T-cell (primary cell): Measurements from ENCODE around the gene MAZ. TPM values are rescaled to one million over a fixed set of nuclear protein-coding genes. Genes with fewer than 3 reads are reported as not detected.
A peak's percentile ranks its signal among the peaks of the same experiment; 100 is the strongest.

Experiments used
- ATAC-seq, 4 experiments: fragments of 200-7000 bp in 3 of 4; fragments of 150-1000 bp in 1 of 4; cut with Tn5 transposase; replicated peaks in 1 of 4; 1 replicate in 3 of 4; 2 replicates in 1 of 4; pipeline ENCODE4 v1.10.0; 2021; ENCODE audit warnings: moderate library complexity in 3 of 4, mild to moderate bottlenecking in 2 of 4, moderate number of reproducible peaks in 1 of 4
- CTCF ChIA-PET, 2 donors: fragments of 300-600 bp; sonication (Branson Sonifier 250); formaldehyde crosslinking; loops; one replicate each; lab custom pipeline; 2022; ENCODE audit warnings: antibody characterized with exemption in 2 of 2; lab: Charles Lee
- POLR2A ChIA-PET, 2 donors: fragments of 300-600 bp; sonication (Branson Sonifier 250); formaldehyde crosslinking; loops; one replicate each; lab custom pipeline; 2022; ENCODE audit warnings: antibody characterized with exemption in 2 of 2; lab: Charles Lee
- DNase-seq, 35 experiments: peaks; one replicate each; pipeline versions ENCODE4 v3.0.0 to v3.0.0-alpha.2; 2013 to 2023
- H3K27ac ChIP-seq: one replicate; pipeline ENCODE4 v1.5.1; 2013; ENCODE audit warnings: low read length
- H3K27me3 ChIP-seq, 2 experiments: replicated peaks in 1 of 2; 1 replicate in 1 of 2; 2 replicates in 1 of 2; pipeline versions ENCODE4 v1.6.1 to v1.7.0; 2013; ENCODE audit warnings: low read length in 1 of 2, mixed read lengths in 1 of 2; ENCODE audit not compliant: control insufficient read depth in 2 of 2, insufficient read depth in 2 of 2; ENCODE audit errors: extremely low read depth in 1 of 2
- H3K36me3 ChIP-seq, 2 donors: 1 replicate in 1 of 2; 2 replicates in 1 of 2; pipeline versions ENCODE4 v1.6.1 to v1.7.0; 2013; ENCODE audit warnings: low read length in 1 of 2; ENCODE audit not compliant: control insufficient read depth in 2 of 2, insufficient read depth in 1 of 2; ENCODE audit errors: extremely low read depth in 1 of 2
- H3K4me1 ChIP-seq, 2 experiments: 1 replicate in 1 of 2; 2 replicates in 1 of 2; pipeline versions ENCODE4 v1.6.1 to v1.7.0; 2013; ENCODE audit warnings: low read length in 2 of 2, mixed read lengths in 1 of 2; ENCODE audit not compliant: insufficient read depth in 2 of 2, control insufficient read depth in 1 of 2; ENCODE audit errors: extremely low read depth in 1 of 2
- H3K4me3 ChIP-seq, 2 donors: 1 replicate in 1 of 2; 2 replicates in 1 of 2; pipeline versions ENCODE4 v1.5.1 to v1.7.0; 2013; ENCODE audit warnings: mild to moderate bottlenecking in 2 of 2, low read length in 1 of 2, moderate library complexity in 1 of 2; ENCODE audit not compliant: control insufficient read depth in 1 of 2; ENCODE audit errors: extremely low read depth in 1 of 2
- H3K9me3 ChIP-seq: 2 replicates; pipeline ENCODE4 v1.7.0; 2013
- H3K27ac Mint-ChIP-seq, 2 donors: one replicate each; pipeline ENCODE4 v1.8.0; 2020 to 2021; ENCODE audit warnings: mild to moderate bottlenecking in 2 of 2, mixed read lengths in 2 of 2
- H3K27me3 Mint-ChIP-seq, 2 donors: one replicate each; pipeline ENCODE4 v1.8.0; 2021 to 2022; ENCODE audit warnings: mixed read lengths in 2 of 2
- H3K36me3 Mint-ChIP-seq: one replicate; pipeline ENCODE4 v1.8.0; 2021; ENCODE audit warnings: mixed read lengths
- H3K4me1 Mint-ChIP-seq, 3 donors: one replicate each; pipeline ENCODE4 v1.8.0; 2020 to 2022; ENCODE audit warnings: mixed read lengths in 3 of 3, mild to moderate bottlenecking in 1 of 3
- H3K4me3 Mint-ChIP-seq, 3 donors: one replicate each; pipeline ENCODE4 v1.8.0; 2020 to 2022; ENCODE audit warnings: mild to moderate bottlenecking in 3 of 3, mixed read lengths in 3 of 3, moderate library complexity in 3 of 3
- H3K9me3 Mint-ChIP-seq, 3 donors: one replicate each; pipeline ENCODE4 v1.8.0; 2020 to 2022; ENCODE audit warnings: mixed read lengths in 3 of 3
- WGBS: methylation state at CpG from one replicate; pipeline ENCODE4 v1.1.5; 2013; ENCODE audit warnings: missing lambda C conversion rate; ENCODE audit not compliant: insufficient coverage; 5-methylcytosine and 5-hydroxymethylcytosine counted together
- total RNA-seq, 35 experiments: library from RNA in 6 of 35; stranded (reverse) in 6 of 35; fragments of 120-200 nt in 1 of 35; gene quantifications; one replicate each; pipeline versions ENCODE4 v1.2.1 to v1.2.4 and lab custom pipeline; 2013 to 2026

MAZ gene
- total RNA-seq, 5 donors from 2014 or later (not counting 1 experiment from before 2014, with no cell fraction given), result 240 to 326 (median 305) TPM

GRCh38 chr16:29806641-29807425 lies 504 bp downstream of the MAZ start:
- Histone ChIP-seq H3K27me3 (peaks cover 0 to 8% of the 10 kb centered on the region in 2 experiments), H3K36me3 (peaks cover 0 to 19% of the 10 kb centered on the region in 2 donors), H3K4me3 (peak overlapping the region; percentile 59 to 68), H3K27ac (peak overlapping the region; percentile 78), H3K9me3 (no peaks in the 10 kb centered on the region), H3K4me1 (peaks cover 34 to 62% of the 10 kb centered on the region in 2 experiments)
- H3K36me3 Mint-ChIP-seq, result peaks cover 14% of the 10 kb centered on the region
- no peaks in the 10 kb centered on the region for H3K9me3 Mint-ChIP-seq
- ChIA-PET CTCF (interaction anchor here (0.6 to 2.3 kb wide), 12 partner anchors 9 to 189 kb away, joined by 3 to 42 read pairs (median 5); partner anchors contain the start of genes MVP (in 2 of the 2), PAGR1 (in 2 of the 2), HIRIP3 (in 1 of the 2) and KIF22 (in 1 of the 2)), POLR2A (interaction anchor here in 1 of 2 donors (0.6 to 0.9 kb wide), 3 partner anchors 13 to 104 kb away, joined by 3 read pairs; no protein-coding TSS in a partner anchor)
- peak in 14 of 35 experiments; percentile 22 to 59 (median 48) for DNase-seq
- H3K27ac Mint-ChIP-seq, result peak overlapping the region; percentile 85 to 87
- no peaks in the 10 kb centered on the region for H3K27me3 Mint-ChIP-seq
- H3K4me1 Mint-ChIP-seq, result peaks cover 54 to 57% (median 56%) of the 10 kb centered on the region in 3 donors
- no peak for ATAC-seq
- peak overlapping the region; percentile 86 to 92 (median 87) for H3K4me3 Mint-ChIP-seq
- under 1% methylated on average over 95 of the region's 99 CpGs for WGBS

- Histone ChIP-seq H3K27ac (peak overlapping the region; percentile 78), H3K9me3 (no peaks in the 10 kb centered on the region), H3K4me3 (peak overlapping the region; percentile 56 to 59), H3K27me3 (peaks cover 0 to 12% of the 10 kb centered on the region in 2 experiments), H3K36me3 (peaks cover 0 to 19% of the 10 kb centered on the region in 2 donors), H3K4me1 (peaks cover 40 to 70% of the 10 kb centered on the region in 2 experiments)
- peak overlapping the region; percentile 86 to 92 (median 87) for H3K4me3 Mint-ChIP-seq
- ATAC-seq (peak; percentile 33 to 54 (median 38)), DNase-seq (peak; percentile 77 to 94 (median 84))
- WGBS, result under 1% methylated on average over 55 of the region's 69 CpGs
- ChIA-PET POLR2A (interaction anchor here (0.5 to 1.2 kb wide), 9 partner anchors 8 to 257 kb away, joined by 3 to 8 read pairs (median 3); partner anchors contain the start of genes KIF22 (in 1 of the 2) and PAGR1 (in 1 of the 2)), CTCF (interaction anchor here (0.8 to 2.3 kb wide), 11 partner anchors 8 to 188 kb away, joined by 3 to 42 read pairs (median 6); partner anchors contain the start of genes MVP (in 2 of the 2), PAGR1 (in 2 of the 2), HIRIP3 (in 1 of the 2) and KIF22 (in 1 of the 2))
- H3K4me1 Mint-ChIP-seq, result peaks cover 57 to 63% (median 59%) of the 10 kb centered on the region in 3 donors
- H3K27ac Mint-ChIP-seq, result peak overlapping the region; percentile 98
- H3K27me3 Mint-ChIP-seq, result no peaks in the 10 kb centered on the region
- no peaks in the 10 kb centered on the region for H3K9me3 Mint-ChIP-seq
- peaks cover 14% of the 10 kb centered on the region for H3K36me3 Mint-ChIP-seq
Observed at GRCh38 chr16:29807426-29808218, 1.3 kb downstream of the MAZ start.

GRCh38 chr16:29808219-29808900 lies 2.0 kb downstream of the MAZ start:
- peak overlapping the region; percentile 78 for H3K27ac ChIP-seq
- H3K9me3 ChIP-seq, result no peaks in the 10 kb centered on the region
- Mint-ChIP-seq H3K27me3 (peaks cover 0 to 2% of the 10 kb centered on the region in 2 donors), H3K27ac (peak overlapping the region; percentile 98), H3K36me3 (peaks cover 14% of the 10 kb centered on the region), H3K9me3 (no peaks in the 10 kb centered on the region), H3K4me3 (peak overlapping the region; percentile 86 to 92 (median 87)), H3K4me1 (peaks cover 55 to 69% (median 65%) of the 10 kb centered on the region in 3 donors)
- ATAC-seq (peak in 2 of 4 experiments; percentile 0 to 2), DNase-seq (peak in 4 of 35 experiments; percentile 23 to 59 (median 30))
- peaks cover 40 to 75% of the 10 kb centered on the region in 2 experiments for H3K4me1 ChIP-seq
- POLR2A ChIA-PET, result interaction anchor here (0.5 to 1.2 kb wide), 10 partner anchors 8 to 256 kb away, joined by 3 to 8 read pairs (median 4); partner anchors contain the start of genes KIF22 (in 1 of the 2) and PAGR1 (in 1 of the 2)
- peaks cover 0 to 19% of the 10 kb centered on the region in 2 donors for H3K36me3 ChIP-seq
- peaks cover 0 to 16% of the 10 kb centered on the region in 2 experiments for H3K27me3 ChIP-seq
- peak overlapping the region; percentile 56 to 64 for H3K4me3 ChIP-seq
- CTCF ChIA-PET, result interaction anchor here (0.6 to 2.3 kb wide), 12 partner anchors 8 to 283 kb away, joined by 3 to 42 read pairs (median 5); partner anchors contain the start of genes MVP (in 2 of the 2), PAGR1 (in 2 of the 2), KIF22 (in 1 of the 2) and TBX6 (in 1 of the 2)
- 17% methylated on average over 22 of the region's 25 CpGs for WGBS

- H3K36me3 Mint-ChIP-seq, result peaks cover 14% of the 10 kb centered on the region
- Histone ChIP-seq H3K27ac (peak overlapping the region; percentile 78), H3K36me3 (peaks cover 0 to 19% of the 10 kb centered on the region in 2 donors), H3K4me1 (peaks cover 38 to 71% of the 10 kb centered on the region in 2 experiments), H3K27me3 (peaks cover 0 to 16% of the 10 kb centered on the region in 2 experiments), H3K9me3 (no peaks in the 10 kb centered on the region), H3K4me3 (peak overlapping the region; percentile 56 to 64)
- H3K4me1 Mint-ChIP-seq, result peaks cover 51 to 66% (median 58%) of the 10 kb centered on the region in 3 donors
- DNase-seq (no peak), ATAC-seq (no peak)
- H3K27ac Mint-ChIP-seq, result peak overlapping the region; percentile 98
- ChIA-PET CTCF (interaction anchor here (0.6 to 2.3 kb wide), 6 partner anchors 12 to 282 kb away, joined by 3 to 36 read pairs (median 4); partner anchors contain the start of gene TBX6 (in 1 of the 2)), POLR2A (no interaction called here)
- no peaks in the 10 kb centered on the region for H3K9me3 Mint-ChIP-seq
- peaks cover 0 to 2% of the 10 kb centered on the region in 2 donors for H3K27me3 Mint-ChIP-seq
- H3K4me3 Mint-ChIP-seq, result peak overlapping the region; percentile 86 to 92 (median 87)
- 49% methylated on average over 21 of the region's 31 CpGs for WGBS
Observed at GRCh38 chr16:29809031-29809747, 2.9 kb downstream of the MAZ start.
